GM19099 (cell line): Measurements from ENCODE around the gene RNF113B.

ENCODE experiments used
- POLR2A ChIP-seq: IDR thresholded peaks from 3 replicates; pipeline ENCODE4 v1.6.1; 2011; ENCODE audit warnings: low read depth; ENCODE audit not compliant: insufficient read length; ENCODE audit errors: extremely low read depth

The RNF113B gene

DNA sequence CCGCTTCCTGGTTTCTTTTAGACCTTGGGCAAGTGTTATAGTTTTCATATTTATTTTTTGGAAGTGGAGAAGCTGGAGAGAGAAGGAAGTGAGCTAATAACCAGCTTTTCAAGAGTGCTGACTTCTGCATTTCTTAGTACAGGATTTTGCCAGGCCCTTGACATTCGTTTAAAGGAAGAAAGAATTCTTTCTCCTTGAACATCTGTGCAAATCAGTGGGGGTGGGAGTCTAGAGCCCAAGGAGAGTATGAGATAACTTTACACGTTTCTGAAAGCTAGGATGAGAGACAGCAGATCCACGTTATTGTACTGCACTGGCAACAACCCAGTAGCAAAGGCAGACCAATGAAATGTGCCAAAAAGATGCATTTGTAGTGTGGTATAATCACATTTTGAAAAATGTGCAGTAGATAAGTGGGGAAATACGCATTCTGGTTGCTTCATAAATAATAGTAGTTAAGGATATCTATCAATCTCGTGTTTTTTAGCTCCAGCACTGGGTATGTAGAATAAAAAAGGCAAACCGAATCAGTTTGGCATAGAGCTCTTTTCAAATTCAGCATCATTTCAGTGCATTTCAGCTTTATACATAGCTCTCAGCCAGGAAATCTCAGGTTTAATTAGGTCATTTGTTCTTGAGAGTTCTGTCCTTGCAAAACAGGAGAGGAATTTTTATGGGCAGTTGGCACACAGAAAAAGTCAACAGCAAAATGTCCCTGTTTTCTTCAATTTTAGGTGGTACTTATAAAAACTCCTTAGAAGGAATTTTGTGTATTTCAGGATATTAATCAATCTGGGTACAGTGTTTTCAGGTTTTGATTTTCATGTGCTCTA is 4.3 kb downstream of the RNF113B start:
- no peak for TF ChIP-seq POLR2A

DNA sequence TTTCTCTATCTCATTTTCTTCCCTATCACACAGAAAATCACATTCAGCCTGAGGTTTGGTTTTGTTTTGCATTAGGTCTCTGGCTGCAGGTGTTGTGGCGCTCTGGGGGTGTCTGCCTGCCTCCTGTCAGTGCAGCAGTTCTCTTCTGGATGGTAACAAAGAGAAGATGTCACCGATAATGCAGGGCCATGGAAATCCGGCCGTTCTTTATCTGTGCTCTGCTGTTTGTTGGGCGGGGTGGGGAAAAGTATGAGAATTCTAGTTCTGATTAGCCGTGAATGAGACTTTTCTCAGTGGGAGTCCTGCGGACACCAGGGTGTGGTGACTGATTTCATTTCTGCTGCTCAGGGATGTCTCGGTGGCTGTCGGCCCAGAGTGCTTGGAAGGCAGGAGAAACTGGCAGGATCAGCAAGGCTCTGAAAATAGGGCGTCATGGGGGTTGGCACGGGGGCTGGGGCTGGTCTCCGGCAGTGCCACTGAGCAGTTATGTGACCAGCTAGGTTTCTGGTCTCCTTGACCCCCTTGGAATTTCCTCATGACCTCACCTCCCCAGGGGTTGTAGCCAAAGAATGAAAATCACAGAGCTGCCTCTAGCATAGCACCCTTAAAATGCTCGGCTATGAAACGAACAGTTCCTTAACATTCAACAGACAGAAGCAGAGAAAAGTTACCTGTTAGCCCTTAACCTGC is 5.0 kb downstream of the RNF113B start:
- no peak for TF ChIP-seq POLR2A

DNA sequence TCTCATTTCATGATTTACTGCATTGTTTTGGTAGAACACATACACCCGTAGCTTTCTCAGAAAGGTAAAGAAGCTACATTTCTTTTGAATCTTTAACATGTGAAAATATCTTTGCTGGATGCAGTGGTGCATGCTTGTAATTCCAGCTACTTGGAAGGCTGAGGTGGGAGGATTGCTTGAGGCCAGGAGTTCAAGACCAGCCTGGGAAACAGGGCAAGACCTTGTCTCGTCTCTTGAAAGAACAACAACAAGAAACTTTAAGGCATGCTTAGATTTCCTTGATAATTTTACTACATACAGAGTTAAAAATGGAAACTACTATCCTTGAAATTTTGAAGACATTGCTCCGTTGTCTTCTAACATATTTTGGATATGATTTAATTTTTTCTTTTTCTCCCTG is 7.7 kb downstream of the RNF113B start:
- TF ChIP-seq POLR2A, result no peak

DNA sequence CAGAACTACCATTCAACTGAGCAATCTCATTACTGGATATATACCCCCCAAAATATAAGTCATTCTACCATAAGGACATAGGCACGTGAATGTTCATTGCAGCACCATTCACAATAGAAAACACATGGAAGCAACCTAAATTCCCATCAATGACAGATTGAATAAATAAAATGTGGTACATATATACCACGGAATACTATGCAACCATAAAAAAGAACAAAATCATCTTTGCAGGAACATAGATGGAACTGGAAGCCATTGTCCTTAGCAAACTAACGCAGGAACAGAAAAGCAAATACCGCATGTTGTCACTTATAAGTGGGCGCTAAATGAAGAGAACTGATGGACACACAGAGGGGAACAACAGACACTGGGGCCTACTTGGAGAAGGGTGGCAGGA is 14.1 kb downstream of the RNF113B start:
- TF ChIP-seq POLR2A, result no peak

DNA sequence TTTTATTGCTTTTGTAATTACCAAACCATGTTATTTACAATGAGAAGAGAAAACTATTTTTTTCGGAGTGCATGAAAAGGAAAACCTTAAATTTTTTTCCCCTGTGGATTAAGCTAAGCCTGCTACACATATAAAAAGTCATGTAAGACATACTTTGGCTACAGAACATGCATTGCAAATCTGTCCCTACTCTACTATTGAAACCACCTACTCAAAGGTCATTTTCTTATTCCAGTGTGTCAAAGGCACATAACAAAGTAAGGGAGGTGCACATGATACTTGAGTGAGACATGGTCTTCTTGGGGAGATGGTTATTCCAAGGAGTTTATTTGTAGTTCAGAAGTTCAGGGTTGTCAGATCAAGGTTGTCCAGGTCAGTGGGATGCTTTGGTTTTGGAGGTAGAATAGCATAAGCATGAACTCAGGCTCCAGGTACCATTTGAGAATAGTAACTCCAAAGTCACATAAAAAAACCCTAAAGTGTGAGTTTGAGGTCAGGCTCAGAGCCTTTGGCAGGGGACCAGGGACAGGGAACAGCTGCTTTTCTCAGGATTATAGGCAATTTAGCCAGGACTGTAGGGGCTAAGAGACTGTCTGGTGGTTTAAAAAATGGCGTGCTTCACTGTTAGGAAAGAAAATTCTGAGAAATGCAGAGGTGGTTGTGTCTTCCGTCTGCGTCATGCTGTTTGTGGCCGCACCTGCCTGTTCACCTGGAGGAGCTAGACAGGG is 18.7 kb downstream of the RNF113B start:
- no peak for TF ChIP-seq POLR2A

DNA sequence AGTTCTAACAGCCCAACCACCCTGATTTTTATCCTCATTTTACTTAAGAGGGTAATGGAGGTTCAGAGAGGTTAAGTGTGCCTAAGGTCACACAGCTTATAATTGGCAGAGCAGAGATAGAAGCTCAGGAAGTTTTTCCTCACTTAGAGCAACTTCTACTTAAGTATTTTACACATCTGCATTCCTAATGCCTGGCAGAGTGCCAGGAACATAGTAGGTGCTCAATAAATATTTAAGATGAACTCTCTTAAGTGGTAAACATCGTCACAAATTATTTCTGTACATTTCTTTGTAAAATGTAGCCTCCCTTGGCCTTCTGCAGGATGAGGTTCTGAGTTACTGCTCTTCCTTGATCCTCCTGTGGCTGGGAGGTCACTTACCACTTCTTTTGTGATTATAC is 19.5 kb downstream of the RNF113B start:
- no peak for TF ChIP-seq POLR2A

DNA sequence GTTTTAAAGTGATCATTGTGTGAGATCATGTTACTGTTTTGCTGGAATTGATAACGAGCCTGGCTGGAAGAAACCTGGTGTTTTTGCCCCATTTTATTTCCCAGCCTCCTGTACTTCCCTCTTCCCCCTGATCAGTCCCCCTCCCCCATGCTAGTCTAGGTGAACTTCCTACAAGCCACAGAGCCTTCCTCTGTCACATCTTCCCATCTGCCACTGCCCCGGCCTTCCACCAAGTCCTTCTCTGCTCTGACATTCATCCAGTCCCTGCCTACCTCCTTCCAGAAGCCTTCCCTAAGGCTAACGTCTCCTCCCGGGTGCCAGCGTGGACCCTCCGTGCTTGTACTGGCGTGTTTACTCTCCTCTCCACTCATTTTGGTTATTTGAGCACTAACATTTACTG is 19.9 kb downstream of the RNF113B start:
- TF ChIP-seq POLR2A, result no peak

DNA sequence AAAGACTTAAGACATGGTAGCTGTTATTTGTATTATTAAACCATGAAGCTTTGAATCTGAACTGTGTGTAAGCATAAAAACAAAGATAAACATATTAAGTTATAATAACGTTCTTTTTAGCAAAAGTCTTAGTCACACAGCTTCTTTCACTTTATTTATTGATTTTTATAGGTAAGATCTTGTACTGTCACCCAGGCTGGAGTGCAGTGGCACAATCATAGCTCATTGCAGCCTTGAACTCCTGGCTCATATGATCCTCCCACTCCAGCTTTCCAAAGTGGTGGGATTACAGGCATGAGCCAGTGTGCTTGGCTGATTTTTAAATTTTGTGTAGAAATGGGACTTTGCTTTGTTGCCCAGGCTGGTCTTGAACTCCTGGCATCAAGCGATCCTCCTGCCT is 20.8 kb downstream of the RNF113B start:
- TF ChIP-seq POLR2A, result no peak

DNA sequence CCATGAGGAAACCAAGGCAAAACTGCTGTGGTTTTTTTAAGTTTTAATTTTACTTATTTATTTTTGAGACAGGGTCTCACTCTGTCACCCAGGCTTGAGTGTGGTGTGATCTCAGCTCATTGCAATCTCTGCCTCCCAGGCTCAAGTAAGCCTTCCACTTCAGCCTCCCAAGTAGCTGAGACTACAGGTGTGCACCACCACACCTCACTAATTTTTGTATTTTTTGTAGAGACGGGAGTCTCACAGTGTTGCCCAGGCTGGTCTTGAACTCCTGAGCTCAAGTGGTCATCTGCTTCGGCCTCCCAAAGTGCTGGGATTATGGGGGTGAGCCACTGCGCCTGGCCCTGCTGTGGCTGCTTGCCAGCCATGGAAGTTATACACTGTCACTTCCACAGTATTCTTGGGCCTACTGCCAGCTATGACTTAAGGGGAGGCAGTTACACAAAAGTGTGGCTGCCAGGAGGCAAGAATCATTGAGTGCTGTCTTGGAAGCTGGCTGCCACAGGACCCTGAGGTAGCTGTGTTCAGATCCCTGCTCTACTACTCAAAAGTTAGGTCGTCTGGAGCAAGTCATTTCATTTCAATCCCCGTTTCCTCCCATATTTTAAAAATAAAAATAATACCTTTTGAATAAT is 21.5 kb downstream of the RNF113B start:
- TF ChIP-seq POLR2A, result no peak

DNA sequence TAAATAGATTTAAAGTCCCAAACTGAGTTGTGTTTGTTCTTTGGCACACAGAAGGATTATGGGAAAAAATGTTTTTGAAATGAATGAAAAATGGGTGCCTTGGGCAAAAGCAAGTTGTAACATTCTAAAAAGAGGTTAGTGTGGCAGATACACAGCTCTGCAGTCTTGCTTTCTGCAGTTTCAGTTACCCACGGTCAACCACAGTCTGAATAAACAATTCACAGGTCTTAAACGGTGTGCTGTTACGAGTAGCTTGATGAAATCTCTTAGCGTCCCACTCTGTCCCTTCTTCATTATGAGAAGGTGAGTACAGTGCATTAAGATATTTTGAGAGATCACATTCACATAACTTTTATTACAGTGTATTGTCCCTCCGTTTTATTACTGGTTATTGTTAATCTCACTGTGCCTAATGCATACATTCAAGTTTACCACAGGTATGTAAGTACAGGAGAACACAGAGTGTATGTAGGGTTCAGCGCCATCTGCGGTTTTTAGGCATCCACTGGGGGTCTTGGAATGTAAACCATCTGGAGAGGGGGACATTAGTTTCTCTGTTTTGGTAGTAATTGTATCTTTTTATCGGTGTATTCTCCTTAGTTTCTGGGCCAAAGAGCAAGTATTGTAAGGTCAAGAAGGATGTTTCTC is 26.1 kb downstream of the RNF113B start:
- no peak for TF ChIP-seq POLR2A

DNA sequence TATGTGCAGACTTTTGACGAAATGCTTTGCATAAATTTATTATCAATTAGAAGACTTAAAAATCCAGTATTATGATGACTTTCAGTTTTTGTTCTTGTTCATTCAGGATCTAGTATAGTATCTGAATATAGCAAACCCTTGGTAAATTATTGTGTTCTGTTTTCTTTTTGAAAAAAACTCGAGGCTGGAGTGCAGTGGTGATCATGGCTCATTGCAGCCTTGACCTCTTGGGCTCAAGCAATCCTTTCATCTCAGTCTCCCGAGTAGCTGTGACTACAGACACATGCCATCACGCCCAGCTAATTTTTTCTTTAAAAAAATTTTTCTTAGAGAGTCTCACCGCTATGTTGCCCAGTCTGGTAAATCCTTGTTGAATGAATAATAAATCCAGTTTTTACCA is 29.5 kb downstream of the RNF113B start:
- TF ChIP-seq POLR2A, result no peak

DNA sequence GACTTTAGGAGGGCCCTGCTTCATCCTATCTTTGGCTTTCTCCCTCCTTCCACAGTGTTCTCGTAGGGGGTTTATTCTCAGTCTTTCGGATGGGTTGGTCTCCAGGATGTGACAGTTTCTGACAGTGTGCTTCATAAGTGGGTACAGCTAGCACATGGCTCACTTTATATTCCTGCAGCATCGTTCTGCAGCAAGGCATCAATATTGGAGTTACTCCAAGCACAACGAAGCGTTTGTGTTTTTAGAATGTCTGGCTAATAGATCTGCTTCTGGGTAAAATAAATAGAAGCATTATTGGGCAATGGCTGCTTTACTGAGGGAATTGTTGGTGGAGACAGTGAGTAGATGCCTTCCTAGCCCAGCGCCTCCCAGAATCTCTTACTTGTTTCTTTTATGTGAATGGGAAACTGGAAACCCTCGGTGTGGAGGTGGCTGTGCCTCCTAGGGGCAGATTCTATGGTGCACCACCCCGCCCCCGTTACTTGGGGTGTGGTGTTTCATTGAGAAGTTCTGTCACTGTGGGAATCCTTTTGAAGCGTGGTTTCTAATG is 32.2 kb downstream of the RNF113B start:
- TF ChIP-seq POLR2A, result no peak

DNA sequence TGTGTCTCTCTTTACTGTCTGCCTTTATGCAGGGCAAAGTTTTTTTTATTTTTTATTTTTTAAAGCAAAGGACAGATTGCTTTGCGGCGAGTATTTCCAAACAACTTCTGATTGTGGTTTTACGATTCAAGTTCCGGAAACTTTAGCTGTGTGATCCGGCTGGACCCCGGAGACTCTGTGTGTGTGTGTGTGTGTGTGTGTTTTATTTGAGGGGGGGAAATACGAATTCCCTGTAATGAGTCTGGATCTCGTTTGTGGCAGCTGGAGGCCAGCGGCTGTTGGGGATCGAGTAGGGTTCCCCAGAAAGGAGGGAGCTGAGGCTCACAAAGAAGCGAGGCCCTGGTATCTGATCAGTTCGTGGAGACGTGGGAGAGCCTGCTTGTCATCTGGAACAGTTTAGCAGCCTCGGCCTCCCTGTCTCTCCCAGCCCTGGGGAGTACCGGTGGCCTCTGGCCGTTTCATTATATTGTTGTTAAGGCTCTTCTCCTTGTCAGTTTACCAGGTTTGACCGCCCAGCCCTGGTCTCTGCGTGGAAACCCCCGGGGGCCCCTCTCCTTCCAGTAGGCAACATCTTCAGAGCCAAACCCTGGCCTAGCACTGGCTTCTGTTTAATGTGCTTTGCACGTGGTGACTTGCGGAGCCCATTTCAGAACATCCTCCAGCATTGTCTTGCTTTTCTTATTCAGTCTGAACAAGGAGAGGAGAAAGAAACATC is 32.9 kb downstream of the RNF113B start:
- no peak for TF ChIP-seq POLR2A

DNA sequence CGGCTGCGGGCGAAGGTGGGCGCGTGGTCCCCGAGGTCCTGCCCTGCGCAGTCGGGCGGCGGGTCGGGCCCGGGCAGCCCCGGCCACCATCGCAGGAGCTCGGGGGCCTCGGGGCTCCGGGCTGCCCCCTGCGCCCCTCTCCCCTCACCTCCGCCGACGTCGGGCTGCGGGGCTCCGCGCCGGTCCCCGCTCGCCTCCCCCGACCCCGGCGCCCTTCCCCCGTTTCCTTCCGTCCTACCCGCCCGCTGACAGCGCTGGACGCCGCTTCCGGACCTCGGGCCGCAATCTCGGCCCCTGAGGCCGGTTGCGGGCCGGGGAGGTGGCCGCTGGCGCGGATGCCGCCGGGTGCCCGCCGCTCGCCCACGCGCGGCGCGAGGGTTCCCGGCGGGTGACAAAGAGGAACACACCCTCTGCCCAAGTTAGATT is 33.5 kb downstream of the RNF113B start:
- no peak for TF ChIP-seq POLR2A

DNA sequence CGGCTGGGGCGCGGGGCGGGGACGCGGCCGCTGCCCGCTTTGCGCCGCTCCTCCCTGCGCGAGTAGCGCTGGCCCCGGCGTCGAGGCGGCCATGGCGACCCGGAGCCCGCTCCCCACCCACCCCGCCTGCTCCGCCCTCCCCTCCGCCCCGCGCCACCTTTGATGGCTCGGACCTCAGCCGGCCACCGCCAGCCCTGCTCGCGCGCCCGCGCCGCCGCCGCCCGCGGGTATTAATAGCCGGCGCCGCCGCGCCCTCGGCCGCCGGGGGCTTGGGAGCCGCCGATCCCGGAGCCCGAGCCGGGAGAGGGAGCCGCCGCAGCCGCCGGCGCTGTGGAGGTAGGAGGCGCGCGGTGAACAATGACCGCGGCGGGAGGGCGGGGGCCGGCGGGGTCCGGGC is 33.9 kb downstream of the RNF113B start:
- no peak for TF ChIP-seq POLR2A
